ENCODE measurements around the gene LAMP1. TPM values are rescaled to one million over a fixed set of nuclear protein-coding genes. Genes with fewer than 3 reads are reported as not detected.

LAMP1 gene
- total RNA-seq, 1 donor from 2014 or later = 77.2 TPM

DNA sequence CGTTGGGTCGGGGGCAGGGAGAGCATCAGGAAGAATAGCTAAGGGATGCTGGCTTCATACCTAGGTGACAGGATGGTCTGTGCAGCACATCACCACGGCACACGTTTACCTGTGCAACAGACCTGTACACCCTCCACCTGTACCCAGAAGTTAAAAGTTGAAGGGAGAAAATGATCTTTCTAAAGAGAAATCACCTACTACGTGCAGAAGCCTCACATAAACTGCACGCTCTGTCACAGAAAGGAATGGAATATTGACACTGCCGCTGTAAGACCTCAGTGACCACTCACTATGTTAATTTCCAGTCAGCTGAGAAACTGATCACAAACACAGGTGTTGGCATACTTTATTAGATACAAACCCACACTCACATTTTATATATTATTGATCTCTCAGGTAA lies 26.8 kb downstream of the LAMP1 start:
- H3K36me3 ChIP-seq (ENCODE audit: control insufficient read depth in 3 of 3, insufficient read depth in 3 of 3, low read length in 3 of 3) = peaks cover 49 to 50% (median 49%) of the 10 kb centered on the region in 3 donors
- peaks cover 8 to 29% (median 16%) of the 10 kb centered on the region in 3 donors for H3K4me1 ChIP-seq (ENCODE audit: control insufficient read depth in 3 of 3, insufficient read depth in 3 of 3, low read length in 3 of 3)
- no peak overlapping the region for H3K27ac ChIP-seq (ENCODE audit: low read depth, low read length)
- no peak overlapping the region for H3K9ac ChIP-seq (ENCODE audit: low read depth in 1 of 3, low read length in 3 of 3)
- no peak overlapping the region for H3K4me3 ChIP-seq (ENCODE audit: low read length in 3 of 3)
- no peaks in the 10 kb centered on the region for H3K9me3 ChIP-seq (ENCODE audit: control insufficient read depth in 3 of 3, low read length in 3 of 3)
- no peaks in the 10 kb centered on the region for H3K27me3 ChIP-seq (ENCODE audit: control insufficient read depth in 3 of 3, insufficient read depth in 3 of 3, low read length in 3 of 3)

DNA sequence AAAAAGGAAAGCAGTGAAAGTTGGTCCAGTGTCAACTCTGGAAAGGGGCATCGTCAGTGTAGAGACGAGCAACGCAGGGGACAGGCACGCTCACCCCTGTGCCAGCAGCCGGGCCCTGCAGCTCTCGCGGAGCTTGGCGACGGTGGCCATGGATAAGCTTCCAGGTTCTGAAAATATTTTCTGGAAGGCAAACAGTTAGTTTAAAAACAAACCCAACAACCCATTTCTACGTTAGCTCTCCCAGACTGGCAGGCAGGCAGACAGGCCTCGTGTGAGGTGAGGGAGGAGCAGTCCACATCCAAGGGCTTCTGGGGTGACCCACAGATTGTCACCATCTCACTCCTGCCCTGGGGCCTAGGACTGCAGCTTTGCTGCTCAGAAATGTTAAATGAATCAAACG lies 27.4 kb downstream of the LAMP1 start:
- Histone ChIP-seq H3K36me3 (ENCODE audit: control insufficient read depth in 3 of 3, insufficient read depth in 3 of 3, low read length in 3 of 3) (peaks cover 44 to 48% (median 44%) of the 10 kb centered on the region in 3 donors), H3K27ac (ENCODE audit: low read depth, low read length) (no peak overlapping the region), H3K4me1 (ENCODE audit: control insufficient read depth in 3 of 3, insufficient read depth in 3 of 3, low read length in 3 of 3) (peaks cover 8 to 31% (median 17%) of the 10 kb centered on the region in 3 donors), H3K27me3 (ENCODE audit: control insufficient read depth in 3 of 3, insufficient read depth in 3 of 3, low read length in 3 of 3) (no peaks in the 10 kb centered on the region), H3K9me3 (ENCODE audit: control insufficient read depth in 3 of 3, low read length in 3 of 3) (no peaks in the 10 kb centered on the region), H3K9ac (ENCODE audit: low read depth in 1 of 3, low read length in 3 of 3) (no peak overlapping the region), H3K4me3 (ENCODE audit: low read length in 3 of 3) (no peak overlapping the region)

DNA sequence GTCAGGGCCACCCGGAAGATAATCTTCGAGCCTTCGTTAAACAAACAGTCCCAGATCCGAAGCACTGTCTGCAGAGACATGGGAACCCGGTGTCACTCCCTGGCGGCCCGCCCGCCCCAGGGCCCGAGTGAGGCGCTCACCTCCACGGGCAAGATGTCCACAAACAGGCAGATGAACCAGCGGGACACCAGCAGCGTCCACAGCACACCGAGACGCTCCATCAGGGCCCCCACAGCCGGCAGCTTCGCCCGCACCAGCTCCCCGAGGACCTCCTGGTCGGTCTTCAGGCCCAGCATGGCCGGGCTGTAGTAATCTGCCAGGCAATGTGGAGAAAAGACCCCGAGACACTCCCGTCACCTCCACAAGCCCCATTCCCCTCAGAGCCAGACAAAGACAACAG lies 28.7 kb downstream of the LAMP1 start:
- Histone ChIP-seq H3K27me3 (ENCODE audit: control insufficient read depth in 3 of 3, insufficient read depth in 3 of 3, low read length in 3 of 3) (no peaks in the 10 kb centered on the region), H3K27ac (ENCODE audit: low read depth, low read length) (no peak overlapping the region), H3K9me3 (ENCODE audit: control insufficient read depth in 3 of 3, low read length in 3 of 3) (no peaks in the 10 kb centered on the region), H3K36me3 (ENCODE audit: control insufficient read depth in 3 of 3, insufficient read depth in 3 of 3, low read length in 3 of 3) (peaks cover 30 to 34% (median 31%) of the 10 kb centered on the region in 3 donors), H3K4me3 (ENCODE audit: low read length in 3 of 3) (no peak overlapping the region), H3K4me1 (ENCODE audit: control insufficient read depth in 3 of 3, insufficient read depth in 3 of 3, low read length in 3 of 3) (peaks cover 8 to 26% (median 17%) of the 10 kb centered on the region in 3 donors), H3K9ac (ENCODE audit: low read depth in 1 of 3, low read length in 3 of 3) (no peak overlapping the region)

GRCh38 chr13:113327391-113327765 lies 30.3 kb downstream of the LAMP1 start:
- Histone ChIP-seq H3K36me3 (ENCODE audit: control insufficient read depth in 3 of 3, insufficient read depth in 3 of 3, low read length in 3 of 3) (peaks cover 14 to 18% (median 16%) of the 10 kb centered on the region in 3 donors), H3K9ac (ENCODE audit: low read depth in 1 of 3, low read length in 3 of 3) (peak overlapping the region; percentile 43 to 79 (median 70)), H3K9me3 (ENCODE audit: control insufficient read depth in 3 of 3, low read length in 3 of 3) (no peaks in the 10 kb centered on the region), H3K27me3 (ENCODE audit: control insufficient read depth in 3 of 3, insufficient read depth in 3 of 3, low read length in 3 of 3) (no peaks in the 10 kb centered on the region), H3K4me3 (ENCODE audit: low read length in 3 of 3) (peak overlapping the region in 2 of 3 donors; percentile 60 to 61), H3K4me1 (ENCODE audit: control insufficient read depth in 3 of 3, insufficient read depth in 3 of 3, low read length in 3 of 3) (peaks cover 8 to 30% (median 17%) of the 10 kb centered on the region in 3 donors), H3K27ac (ENCODE audit: low read depth, low read length) (peak overlapping the region; percentile 90)

- Histone ChIP-seq H3K4me1 (ENCODE audit: control insufficient read depth in 3 of 3, insufficient read depth in 3 of 3, low read length in 3 of 3) (peaks cover 8 to 30% (median 17%) of the 10 kb centered on the region in 3 donors), H3K9me3 (ENCODE audit: control insufficient read depth in 3 of 3, low read length in 3 of 3) (no peaks in the 10 kb centered on the region), H3K27ac (ENCODE audit: low read depth, low read length) (peak overlapping the region; percentile 90), H3K9ac (ENCODE audit: low read depth in 1 of 3, low read length in 3 of 3) (peak overlapping the region; percentile 43 to 79 (median 70)), H3K36me3 (ENCODE audit: control insufficient read depth in 3 of 3, insufficient read depth in 3 of 3, low read length in 3 of 3) (peaks cover 11 to 17% (median 14%) of the 10 kb centered on the region in 3 donors), H3K27me3 (ENCODE audit: control insufficient read depth in 3 of 3, insufficient read depth in 3 of 3, low read length in 3 of 3) (no peaks in the 10 kb centered on the region), H3K4me3 (ENCODE audit: low read length in 3 of 3) (peak overlapping the region in 2 of 3 donors; percentile 60 to 61)
These were observed 30.9 kb downstream of the LAMP1 start for GRCh38 chr13:113327766-113328471.

GRCh38 chr13:113328851-113329250 lies 31.8 kb downstream of the LAMP1 start:
- Histone ChIP-seq H3K4me3 (ENCODE audit: low read length in 3 of 3) (no peak overlapping the region), H3K27ac (ENCODE audit: low read depth, low read length) (peak overlapping the region; percentile 90), H3K9me3 (ENCODE audit: control insufficient read depth in 3 of 3, low read length in 3 of 3) (no peaks in the 10 kb centered on the region), H3K9ac (ENCODE audit: low read depth in 1 of 3, low read length in 3 of 3) (no peak overlapping the region), H3K36me3 (ENCODE audit: control insufficient read depth in 3 of 3, insufficient read depth in 3 of 3, low read length in 3 of 3) (peaks cover 3 to 8% (median 4%) of the 10 kb centered on the region in 3 donors), H3K27me3 (ENCODE audit: control insufficient read depth in 3 of 3, insufficient read depth in 3 of 3, low read length in 3 of 3) (no peaks in the 10 kb centered on the region), H3K4me1 (ENCODE audit: control insufficient read depth in 3 of 3, insufficient read depth in 3 of 3, low read length in 3 of 3) (peaks cover 8 to 30% (median 17%) of the 10 kb centered on the region in 3 donors)

DNA sequence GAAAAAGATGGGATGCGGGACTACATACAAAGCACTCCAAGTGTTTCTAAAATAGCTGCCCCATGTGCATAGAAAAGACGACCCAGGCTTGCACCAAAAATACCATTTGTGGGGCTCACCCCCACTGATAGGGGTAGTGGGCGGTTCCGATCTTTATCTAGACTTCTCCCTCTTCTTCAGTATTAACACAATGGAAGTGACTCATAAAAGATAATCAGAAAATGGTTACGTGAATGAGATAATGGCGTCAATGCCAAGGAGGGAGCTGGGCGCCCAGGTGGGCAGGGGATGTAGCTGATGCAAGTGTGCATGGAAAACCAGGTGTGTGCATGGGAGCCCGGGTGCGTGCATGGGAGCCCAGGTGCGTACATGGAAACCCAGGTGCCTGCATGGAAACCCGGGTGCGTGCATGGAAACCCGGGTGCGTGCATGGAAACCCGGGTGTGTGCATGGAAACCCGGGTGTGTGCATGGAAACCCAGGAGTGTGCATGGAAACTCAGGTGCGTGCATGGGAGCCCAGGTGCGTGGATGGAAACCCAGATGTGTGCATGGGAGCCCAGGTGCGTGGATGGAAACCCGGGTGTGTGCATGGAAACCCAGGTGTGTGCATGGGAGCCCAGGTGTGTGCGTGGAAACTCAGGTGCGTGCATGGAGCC lies 32.7 kb downstream of the LAMP1 start:
- Histone ChIP-seq H3K9ac (ENCODE audit: low read depth in 1 of 3, low read length in 3 of 3) (no peak overlapping the region), H3K36me3 (ENCODE audit: control insufficient read depth in 3 of 3, insufficient read depth in 3 of 3, low read length in 3 of 3) (no peaks in the 10 kb centered on the region), H3K9me3 (ENCODE audit: control insufficient read depth in 3 of 3, low read length in 3 of 3) (no peaks in the 10 kb centered on the region), H3K27ac (ENCODE audit: low read depth, low read length) (no peak overlapping the region), H3K4me3 (ENCODE audit: low read length in 3 of 3) (no peak overlapping the region), H3K27me3 (ENCODE audit: control insufficient read depth in 3 of 3, insufficient read depth in 3 of 3, low read length in 3 of 3) (no peaks in the 10 kb centered on the region), H3K4me1 (ENCODE audit: control insufficient read depth in 3 of 3, insufficient read depth in 3 of 3, low read length in 3 of 3) (peaks cover 8 to 30% (median 17%) of the 10 kb centered on the region in 3 donors)

DNA sequence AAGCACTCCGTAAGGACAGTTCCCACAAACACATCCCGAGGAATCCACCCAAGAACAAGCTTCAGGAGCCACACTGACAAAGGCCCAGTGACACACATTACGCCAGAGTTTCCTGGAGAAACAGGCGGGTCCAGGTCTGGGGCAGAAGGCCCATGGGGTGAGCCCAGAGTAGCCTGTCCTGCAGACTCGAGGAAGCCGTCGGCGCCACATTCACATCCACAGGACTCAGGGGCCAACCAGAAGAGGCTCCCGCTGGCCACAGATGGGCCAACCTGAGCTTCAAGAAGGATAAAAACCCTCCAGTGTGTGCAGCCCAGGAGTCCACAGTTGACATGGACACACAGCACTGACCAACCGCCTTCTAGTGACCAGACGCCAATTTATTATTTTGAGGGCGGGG lies 35.6 kb downstream of the LAMP1 start:
- no peaks in the 10 kb centered on the region for H3K9me3 ChIP-seq (ENCODE audit: control insufficient read depth in 3 of 3, low read length in 3 of 3)
- no peaks in the 10 kb centered on the region for H3K36me3 ChIP-seq (ENCODE audit: control insufficient read depth in 3 of 3, insufficient read depth in 3 of 3, low read length in 3 of 3)
- no peaks in the 10 kb centered on the region for H3K27me3 ChIP-seq (ENCODE audit: control insufficient read depth in 3 of 3, insufficient read depth in 3 of 3, low read length in 3 of 3)
- no peak overlapping the region for H3K9ac ChIP-seq (ENCODE audit: low read depth in 1 of 3, low read length in 3 of 3)
- peaks cover 6 to 23% (median 12%) of the 10 kb centered on the region in 3 donors for H3K4me1 ChIP-seq (ENCODE audit: control insufficient read depth in 3 of 3, insufficient read depth in 3 of 3, low read length in 3 of 3)
- H3K27ac ChIP-seq (ENCODE audit: low read depth, low read length) = no peak overlapping the region
- no peak overlapping the region for H3K4me3 ChIP-seq (ENCODE audit: low read length in 3 of 3)

- Histone ChIP-seq H3K9ac (ENCODE audit: low read depth in 1 of 3, low read length in 3 of 3) (no peak overlapping the region), H3K27ac (ENCODE audit: low read depth, low read length) (no peak overlapping the region), H3K9me3 (ENCODE audit: control insufficient read depth in 3 of 3, low read length in 3 of 3) (no peaks in the 10 kb centered on the region), H3K27me3 (ENCODE audit: control insufficient read depth in 3 of 3, insufficient read depth in 3 of 3, low read length in 3 of 3) (no peaks in the 10 kb centered on the region), H3K4me3 (ENCODE audit: low read length in 3 of 3) (no peak overlapping the region), H3K36me3 (ENCODE audit: control insufficient read depth in 3 of 3, insufficient read depth in 3 of 3, low read length in 3 of 3) (no peaks in the 10 kb centered on the region), H3K4me1 (ENCODE audit: control insufficient read depth in 3 of 3, insufficient read depth in 3 of 3, low read length in 3 of 3) (peaks cover 3 to 21% (median 7%) of the 10 kb centered on the region in 3 donors)
These were observed 36.0 kb downstream of the LAMP1 start for GRCh38 chr13:113333076-113333475.

DNA sequence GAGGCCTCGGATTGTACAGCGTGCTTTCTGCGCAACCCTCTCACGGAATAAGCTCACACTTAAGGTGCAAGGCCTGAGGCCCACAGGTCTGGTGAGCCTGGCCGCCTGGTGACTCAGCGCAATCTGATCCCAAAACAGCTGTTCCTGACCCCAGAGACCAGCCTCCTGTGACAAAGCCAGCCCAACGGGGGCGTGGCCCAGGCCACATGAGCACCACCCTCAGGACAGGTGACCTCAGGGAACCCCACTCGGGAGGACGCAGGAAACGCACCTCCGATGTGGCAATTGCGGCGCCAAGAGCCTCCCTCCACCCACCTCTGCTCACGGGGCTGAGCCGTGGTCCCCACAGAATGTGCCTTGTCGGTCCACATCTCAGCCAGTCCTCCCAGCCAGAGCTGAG lies 40.5 kb downstream of the LAMP1 start:
- H3K4me3 ChIP-seq (ENCODE audit: low read length in 3 of 3) = no peak overlapping the region
- no peak overlapping the region for H3K27ac ChIP-seq (ENCODE audit: low read depth, low read length)
- H3K27me3 ChIP-seq (ENCODE audit: control insufficient read depth in 3 of 3, insufficient read depth in 3 of 3, low read length in 3 of 3) = no peaks in the 10 kb centered on the region
- no peak overlapping the region for H3K9ac ChIP-seq (ENCODE audit: low read depth in 1 of 3, low read length in 3 of 3)
- H3K36me3 ChIP-seq (ENCODE audit: control insufficient read depth in 3 of 3, insufficient read depth in 3 of 3, low read length in 3 of 3) = peaks cover 0 to 2% (median 0%) of the 10 kb centered on the region in 3 donors
- peaks cover 0 to 6% (median 0%) of the 10 kb centered on the region in 3 donors for H3K4me1 ChIP-seq (ENCODE audit: control insufficient read depth in 3 of 3, insufficient read depth in 3 of 3, low read length in 3 of 3)
- H3K9me3 ChIP-seq (ENCODE audit: control insufficient read depth in 3 of 3, low read length in 3 of 3) = no peaks in the 10 kb centered on the region
